B cell (primary cell): ENCODE results near the gene LIX1. TPM values are rescaled to one million over a fixed set of nuclear protein-coding genes. Genes with fewer than 3 reads are reported as not detected.

ENCODE experiments used
- ATAC-seq: fragments of 200-7000 bp; cut with Tn5 transposase; one replicate; pipeline ENCODE4 v1.10.0; 2021; ENCODE audit warnings: low read depth, mild to moderate bottlenecking, moderate number of reproducible peaks, moderate library complexity
- CTCF ChIA-PET: fragments of 350-600 bp; sonication (Branson Sonifier 250); formaldehyde crosslinking; loops from one replicate; lab custom pipeline; 2021; ENCODE audit warnings: antibody characterized with exemption, inconsistent platforms; lab: Charles Lee
- POLR2A ChIA-PET: fragments of 350-600 bp; sonication (Branson Sonifier 250); formaldehyde crosslinking; loops from one replicate; lab custom pipeline; 2021; ENCODE audit warnings: antibody characterized with exemption; lab: Charles Lee
- DNase-seq: peaks from one replicate; pipeline ENCODE4 v3.0.0; 2013
- H2AFZ ChIP-seq: 2 replicates; pipeline ENCODE4 v1.6.1; 2012; ENCODE audit warnings: mild to moderate bottlenecking, low read depth, low read length; ENCODE audit not compliant: insufficient read depth, poor library complexity, severe bottlenecking
- H3K27ac ChIP-seq, 2 donors: 1 replicate in 1 of 2; 2 replicates in 1 of 2; pipeline ENCODE4 v1.5.1; 2012 to 2013; ENCODE audit warnings: low read length in 2 of 2, mild to moderate bottlenecking in 2 of 2, moderate library complexity in 1 of 2
- H3K27me3 ChIP-seq, 4 experiments: fragments of 200-600 bp in 1 of 4; sonication (generic) in 1 of 4; replicated peaks in 1 of 4; 1 replicate in 2 of 4; 2 replicates in 2 of 4; pipeline versions ENCODE4 v1.6.1 to v1.7.0; 2013 to 2016; ENCODE audit warnings: low read length in 3 of 4, mild to moderate bottlenecking in 2 of 4, mixed read lengths in 1 of 4, moderate library complexity in 1 of 4; ENCODE audit not compliant: insufficient read depth in 4 of 4, control insufficient read depth in 3 of 4; ENCODE audit errors: control extremely low read depth in 1 of 4
- H3K36me3 ChIP-seq, 2 experiments: replicated peaks in 1 of 2; 1 replicate in 1 of 2; 2 replicates in 1 of 2; pipeline versions ENCODE4 v1.6.1 to v1.7.1; 2013; ENCODE audit warnings: low read length in 1 of 2; ENCODE audit not compliant: insufficient read depth in 2 of 2, control insufficient read depth in 1 of 2; ENCODE audit errors: control extremely low read depth in 1 of 2, extremely low read depth in 1 of 2
- H3K4me1 ChIP-seq, 2 donors: fragments of 200-600 bp in 1 of 2; sonication (generic) in 1 of 2; 1 replicate in 1 of 2; 2 replicates in 1 of 2; pipeline versions ENCODE4 v1.5.1 to v1.6.1; 2013 to 2017; ENCODE audit warnings: low read length in 2 of 2; ENCODE audit not compliant: control insufficient read depth in 2 of 2, insufficient read depth in 2 of 2
- H3K4me2 ChIP-seq: replicated peaks from 2 replicates; pipeline ENCODE3; 2012; ENCODE audit warnings: mild to moderate bottlenecking, low read depth, low read length; ENCODE audit not compliant: poor library complexity, severe bottlenecking
- H3K4me3 ChIP-seq, 5 experiments: fragments of 200-600 bp in 1 of 5; sonication (generic) in 1 of 5; 1 replicate in 3 of 5; 2 replicates in 2 of 5; pipeline versions ENCODE4 v1.5.1 to v1.7.0; 2011 to 2016; ENCODE audit warnings: low read length in 4 of 5, mild to moderate bottlenecking in 4 of 5, low read depth in 2 of 5, control low read depth in 1 of 5, moderate library complexity in 1 of 5; ENCODE audit not compliant: insufficient read depth in 1 of 5; ENCODE audit errors: control extremely low read depth in 1 of 5, extremely low read depth in 1 of 5
- H3K79me2 ChIP-seq: fragments of 200-600 bp; sonication (generic); one replicate; pipeline ENCODE4 v1.6.0; 2016; ENCODE audit warnings: low read length; ENCODE audit not compliant: control insufficient read depth, insufficient read depth
- H3K9ac ChIP-seq: fragments of 200-600 bp; sonication (generic); 2 replicates; pipeline ENCODE4 v1.6.1; 2017; ENCODE audit warnings: mild to moderate bottlenecking, low read length, moderate library complexity
- H3K9me3 ChIP-seq, 3 donors: one replicate each; pipeline versions ENCODE4 v1.6.1 to v1.7.1; 2013; ENCODE audit warnings: low read length in 2 of 3; ENCODE audit not compliant: control insufficient read depth in 2 of 3, insufficient read depth in 1 of 3; ENCODE audit errors: control extremely low read depth in 1 of 3
- H4K20me1 ChIP-seq: 2 replicates; pipeline ENCODE4 v1.6.0; 2012; ENCODE audit warnings: mild to moderate bottlenecking, low read length; ENCODE audit not compliant: insufficient read depth, control insufficient read depth, poor library complexity, severe bottlenecking
- H3K27ac Mint-ChIP-seq: one replicate; pipeline ENCODE4 v1.8.0; 2021; ENCODE audit warnings: mixed read lengths
- H3K27me3 Mint-ChIP-seq: one replicate; pipeline ENCODE4 v1.8.0; 2021; ENCODE audit warnings: mixed read lengths
- H3K4me1 Mint-ChIP-seq: one replicate; pipeline ENCODE4 v1.8.0; 2021; ENCODE audit warnings: mixed read lengths
- H3K4me3 Mint-ChIP-seq: one replicate; pipeline ENCODE4 v1.8.0; 2021; ENCODE audit warnings: mixed read lengths
- H3K9me3 Mint-ChIP-seq: one replicate; pipeline ENCODE4 v1.8.0; 2022; ENCODE audit warnings: mixed read lengths; ENCODE audit not compliant: insufficient read depth
- EZH2 ChIP-seq: IDR thresholded peaks from 2 replicates; pipeline ENCODE4 v1.6.1; 2012; ENCODE audit warnings: borderline replicate concordance, low read depth, mild to moderate bottlenecking, moderate library complexity, low read length; ENCODE audit not compliant: insufficient read depth, poor library complexity, severe bottlenecking
- WGBS: methylation state at CpG from one replicate; pipeline ENCODE4 v1.1.5; 2013; ENCODE audit warnings: missing lambda C conversion rate; ENCODE audit not compliant: insufficient coverage; 5-methylcytosine and 5-hydroxymethylcytosine counted together
- intact Hi-C: fragments of 100-400 bp; cut with micrococcal nuclease; formaldehyde crosslinking; loops from one replicate; pipeline ENCODE4 v1.10.0; 2022
- polyA plus RNA-seq: library from polyadenylated mRNA; depleted of rRNA; stranded (reverse); fragments of >200 nt; gene quantifications from 2 replicates; pipeline ENCODE4 v1.2.3, GENCODE V29; 2012
- total RNA-seq, 2 donors: library from RNA; stranded (reverse); fragments of 120-200 nt in 1 of 2; gene quantifications; 1 replicate in 1 of 2; 2 replicates in 1 of 2; pipeline versions ENCODE4 v1.2.3 to v1.2.4, GENCODE V29; 2013 to 2022
- TF ChIP-seq, protein P1 (sequence below): fragments of 200-600 bp; IDR thresholded peaks from one replicate; pipeline ENCODE4 v1.8.0; 2022; ENCODE audit warnings: antibody characterized with exemption, mild to moderate bottlenecking

Gene LIX1
- total and polyA plus RNA-seq, 2 donors (not counting 1 experiment from before 2014, with no cell fraction given): not detected

DNA sequence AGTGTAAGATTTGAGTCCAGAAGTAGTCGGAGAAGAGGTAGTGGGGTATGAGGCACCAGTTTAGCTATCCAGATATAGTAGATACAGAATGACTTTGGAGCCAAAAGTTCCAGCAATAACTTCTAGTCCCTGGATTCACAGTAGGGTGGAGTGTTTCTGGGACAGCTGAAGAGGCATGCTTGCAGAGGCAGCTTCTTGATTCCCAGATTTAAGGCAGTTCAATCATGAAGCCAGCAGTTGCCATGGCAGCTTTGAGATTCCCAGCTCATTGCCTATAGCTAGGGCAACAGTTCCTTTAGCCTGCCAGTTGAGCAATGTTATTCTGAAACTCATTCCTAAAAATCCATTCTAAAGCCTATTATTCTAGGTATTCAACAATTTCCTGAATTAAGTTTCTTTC, 79.2 kb downstream of the LIX1 start:
- H3K9ac ChIP-seq: no peak overlapping the region
- no peaks in the 10 kb centered on the region for H3K27me3 Mint-ChIP-seq
- no CpG with 5 or more reads among the region's 1 CpG for WGBS
- no peak overlapping the region for H3K4me3 Mint-ChIP-seq
- H3K27ac Mint-ChIP-seq: no peak overlapping the region
- intact Hi-C loops: no loop called here
- TF ChIP-seq EZH2: no peak
- TF ChIP-seq, protein P1, sequence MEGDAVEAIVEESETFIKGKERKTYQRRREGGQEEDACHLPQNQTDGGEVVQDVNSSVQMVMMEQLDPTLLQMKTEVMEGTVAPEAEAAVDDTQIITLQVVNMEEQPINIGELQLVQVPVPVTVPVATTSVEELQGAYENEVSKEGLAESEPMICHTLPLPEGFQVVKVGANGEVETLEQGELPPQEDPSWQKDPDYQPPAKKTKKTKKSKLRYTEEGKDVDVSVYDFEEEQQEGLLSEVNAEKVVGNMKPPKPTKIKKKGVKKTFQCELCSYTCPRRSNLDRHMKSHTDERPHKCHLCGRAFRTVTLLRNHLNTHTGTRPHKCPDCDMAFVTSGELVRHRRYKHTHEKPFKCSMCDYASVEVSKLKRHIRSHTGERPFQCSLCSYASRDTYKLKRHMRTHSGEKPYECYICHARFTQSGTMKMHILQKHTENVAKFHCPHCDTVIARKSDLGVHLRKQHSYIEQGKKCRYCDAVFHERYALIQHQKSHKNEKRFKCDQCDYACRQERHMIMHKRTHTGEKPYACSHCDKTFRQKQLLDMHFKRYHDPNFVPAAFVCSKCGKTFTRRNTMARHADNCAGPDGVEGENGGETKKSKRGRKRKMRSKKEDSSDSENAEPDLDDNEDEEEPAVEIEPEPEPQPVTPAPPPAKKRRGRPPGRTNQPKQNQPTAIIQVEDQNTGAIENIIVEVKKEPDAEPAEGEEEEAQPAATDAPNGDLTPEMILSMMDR: no peak
- no peaks in the 10 kb centered on the region for H3K9me3 ChIP-seq
- CTCF ChIA-PET: no interaction called here
- no peaks in the 10 kb centered on the region for H4K20me1 ChIP-seq
- DNase-seq: no peak
- no peak overlapping the region for H3K4me3 ChIP-seq
- H3K4me2 ChIP-seq: no peak overlapping the region
- no peaks in the 10 kb centered on the region for H3K27me3 ChIP-seq
- H3K9me3 Mint-ChIP-seq: peaks cover 3% of the 10 kb centered on the region
- H3K79me2 ChIP-seq: no peaks in the 10 kb centered on the region
- POLR2A ChIA-PET: no interaction called here
- no peak for ATAC-seq
- H3K27ac ChIP-seq: no peak overlapping the region
- H3K4me1 ChIP-seq: peaks cover 0 to 3% of the 10 kb centered on the region in 2 donors
- peaks cover 2% of the 10 kb centered on the region for H3K4me1 Mint-ChIP-seq
- no peak overlapping the region for H2AFZ ChIP-seq
- no peaks in the 10 kb centered on the region for H3K36me3 ChIP-seq

DNA sequence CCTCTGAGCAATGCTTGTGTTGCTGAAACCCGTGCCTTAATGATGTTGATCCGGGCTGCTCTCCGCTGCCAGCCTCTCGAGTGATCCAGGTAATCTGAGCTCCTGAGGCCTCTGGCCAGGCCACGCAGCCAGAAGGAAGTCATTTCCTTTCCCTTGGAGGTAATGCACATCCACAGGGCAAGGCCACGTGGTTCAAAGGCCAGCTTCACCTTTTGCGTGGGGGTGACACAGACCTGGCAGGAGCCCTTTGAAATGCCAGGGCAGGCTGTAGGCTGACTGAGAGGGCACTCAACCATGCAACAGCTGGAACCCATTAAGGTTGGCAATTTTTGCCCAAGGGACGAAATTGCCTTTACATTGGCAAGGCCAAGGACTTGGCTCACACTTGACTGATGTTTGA, 80.4 kb downstream of the LIX1 start:
- CTCF ChIA-PET: interaction anchor here (1.2 kb wide), 1 partner anchor 65 kb away, joined by 3 read pairs; no protein-coding TSS in a partner anchor
- Mint-ChIP-seq H3K27ac (no peak overlapping the region), H3K4me1 (peaks cover 2% of the 10 kb centered on the region), H3K4me3 (no peak overlapping the region), H3K9me3 (peaks cover 3% of the 10 kb centered on the region), H3K27me3 (no peaks in the 10 kb centered on the region)
- Histone ChIP-seq H2AFZ (no peak overlapping the region), H3K4me3 (no peak overlapping the region), H3K79me2 (no peaks in the 10 kb centered on the region), H3K4me1 (peaks cover 0 to 3% of the 10 kb centered on the region in 2 donors), H3K36me3 (no peaks in the 10 kb centered on the region), H3K27me3 (no peaks in the 10 kb centered on the region), H3K4me2 (no peak overlapping the region), H3K9me3 (no peaks in the 10 kb centered on the region), H3K9ac (no peak overlapping the region), H4K20me1 (no peaks in the 10 kb centered on the region), H3K27ac (no peak overlapping the region)
- POLR2A ChIA-PET: no interaction called here
- WGBS: 86% methylated on average over 8 of the region's 8 CpGs
- intact Hi-C loops: no loop called here
- no peak for ATAC-seq
- no peak for TF ChIP-seq EZH2
- TF ChIP-seq, protein P1: no peak
- DNase-seq: no peak
